GM23248 (cell line): ENCODE results near the gene NRP1. TPM values are rescaled to one million over a fixed set of nuclear protein-coding genes. Genes with fewer than 3 reads are reported as not detected.

Source experiments
- DNase-seq: peaks from one replicate; pipeline ENCODE4 v3.0.0-alpha.2; 2015
- H2AFZ ChIP-seq: fragments of 200-600 bp; sonication (generic); 2 replicates; pipeline ENCODE4 v1.6.1; 2016; ENCODE audit warnings: antibody characterized with exemption
- H3F3A ChIP-seq: fragments of 200-600 bp; sonication (generic); 2 replicates; pipeline ENCODE4 v1.6.1; 2016; ENCODE audit warnings: mild to moderate bottlenecking, antibody characterized with exemption, mixed run types; ENCODE audit not compliant: insufficient read depth
- H3K27ac ChIP-seq: fragments of 200-600 bp; sonication (generic); 2 replicates; pipeline ENCODE4 v1.5.1; 2016; ENCODE audit warnings: mild to moderate bottlenecking
- H3K27me3 ChIP-seq: fragments of 200-600 bp; sonication (generic); replicated peaks from 2 replicates; pipeline ENCODE4 v1.6.1; 2016; ENCODE audit warnings: mild to moderate bottlenecking; ENCODE audit not compliant: insufficient read depth
- H3K36me3 ChIP-seq: fragments of 200-600 bp; sonication (generic); 2 replicates; pipeline ENCODE4 v1.6.1; 2016; ENCODE audit warnings: low read depth, mild to moderate bottlenecking
- H3K4me1 ChIP-seq: fragments of 200-600 bp; sonication (generic); 2 replicates; pipeline ENCODE4 v1.6.1; 2016; ENCODE audit warnings: mild to moderate bottlenecking; ENCODE audit not compliant: insufficient read depth
- H3K4me2 ChIP-seq: fragments of 200-600 bp; sonication (generic); one replicate; pipeline ENCODE4 v1.6.1; 2016; ENCODE audit warnings: mild to moderate bottlenecking; ENCODE audit not compliant: unreplicated experiment
- H3K4me3 ChIP-seq: fragments of 200-600 bp; sonication (generic); 2 replicates; pipeline ENCODE4 v1.5.1; 2016; ENCODE audit warnings: mild to moderate bottlenecking
- H3K79me2 ChIP-seq: fragments of 200-600 bp; sonication (generic); 2 replicates; pipeline ENCODE4 v1.6.1; 2016; ENCODE audit warnings: mild to moderate bottlenecking; ENCODE audit not compliant: insufficient read depth
- H3K9ac ChIP-seq: fragments of 200-600 bp; sonication (generic); 2 replicates; pipeline ENCODE4 v1.6.1; 2016; ENCODE audit warnings: mild to moderate bottlenecking
- H3K9me2 ChIP-seq: fragments of 200-600 bp; sonication (generic); 2 replicates; pipeline ENCODE4 v1.6.1; 2016; ENCODE audit warnings: mixed run types, mild to moderate bottlenecking, moderate library complexity; ENCODE audit not compliant: insufficient read depth
- H3K9me3 ChIP-seq: fragments of 200-600 bp; sonication (generic); one replicate; pipeline ENCODE4 v1.6.1; 2017; ENCODE audit warnings: low read depth
- H4K20me1 ChIP-seq: fragments of 200-600 bp; sonication (generic); 2 replicates; pipeline ENCODE4 v1.6.0; 2016; ENCODE audit not compliant: insufficient read depth
- EZH2 ChIP-seq: fragments of 200-600 bp; sonication (generic); IDR thresholded peaks from 2 replicates; pipeline ENCODE4 v1.6.1; 2018; ENCODE audit warnings: antibody characterized with exemption, mild to moderate bottlenecking; ENCODE audit not compliant: insufficient read depth, poor library complexity, severe bottlenecking
- EZH2phosphoT487 ChIP-seq: fragments of 200-600 bp; sonication (generic); IDR thresholded peaks from 2 replicates; pipeline ENCODE4 v1.6.1; 2018; ENCODE audit warnings: antibody characterized with exemption, moderate library complexity, mild to moderate bottlenecking, low read depth; ENCODE audit not compliant: insufficient read depth
- WGBS, 2 experiments: methylation state at CpG; one replicate each; pipeline ENCODE4 v1.1.6; 2015 to 2017; ENCODE audit warnings: low lambda C conversion rate in 2 of 2, low coverage in 1 of 2; ENCODE audit errors: missing lambda C conversion rate in 2 of 2; 5-methylcytosine and 5-hydroxymethylcytosine counted together
- in situ Hi-C: fragments of 300-500 bp; cut with MboI; formaldehyde crosslinking; loops from 2 replicates; pipeline ENCODE4 v1.15.0; 2020
- polyA plus RNA-seq: library from polyadenylated mRNA; unstranded; fragments of >200 nt; fragmentation: Nextera tagmentation; extraction: Ambion mirVana; gene quantifications from 2 replicates; pipeline ENCODE4 v1.2.1, GENCODE V29; 2016
- total RNA-seq: library from RNA; depleted of rRNA; stranded (reverse); fragments of >200 nt; shearing (Covaris generic); gene quantifications from 2 replicates; pipeline ENCODE4 v1.2.3, GENCODE V29; 2014

Gene NRP1
- total and polyA plus RNA-seq, 2 experiments from 2014 or later, result 152 to 175 TPM

- no peaks in the 10 kb centered on the region for H3K9me2 ChIP-seq
- peaks cover 12% of the 10 kb centered on the region for H3K79me2 ChIP-seq
- no peaks in the 10 kb centered on the region for H3K27me3 ChIP-seq
- no peaks in the 10 kb centered on the region for H3K9me3 ChIP-seq
- no peak overlapping the region for H2AFZ ChIP-seq
- no peaks in the 10 kb centered on the region for H4K20me1 ChIP-seq
- peaks cover 29% of the 10 kb centered on the region for H3K4me1 ChIP-seq
- peak; percentile 15 for DNase-seq
- peaks cover 59% of the 10 kb centered on the region for H3F3A ChIP-seq
- no peak for TF ChIP-seq EZH2phosphoT487
- TF ChIP-seq EZH2, result no peak
- WGBS, 2 experiments, result 90 to 91% methylated on average over 8 of the region's 8 CpGs
- no peak overlapping the region for H3K27ac ChIP-seq
- no peak overlapping the region for H3K9ac ChIP-seq
- no peak overlapping the region for H3K4me3 ChIP-seq
- in situ Hi-C loops, result no loop called here
- H3K4me2 ChIP-seq, result no peak overlapping the region
- peaks cover 36% of the 10 kb centered on the region for H3K36me3 ChIP-seq
These were observed 138.7 kb downstream of the NRP1 start for GRCh38 chr10:33195608-33196376.

- H3K9me3 ChIP-seq, result no peaks in the 10 kb centered on the region
- peak; percentile 84 for DNase-seq
- no peak for TF ChIP-seq EZH2
- no peak for TF ChIP-seq EZH2phosphoT487
- H3K36me3 ChIP-seq, result peaks cover 25% of the 10 kb centered on the region
- in situ Hi-C loops, result no loop called here
- 0 out of 2 replicates have a peak overlapping the region, but pooled peaks have one; percentile 5 for H3K4me3 ChIP-seq
- H3K27ac ChIP-seq, result peak overlapping the region; percentile 84
- H3K27me3 ChIP-seq, result no peaks in the 10 kb centered on the region
- H3F3A ChIP-seq, result peaks cover 50% of the 10 kb centered on the region
- H3K4me1 ChIP-seq, result peaks cover 29% of the 10 kb centered on the region
- no peaks in the 10 kb centered on the region for H3K9me2 ChIP-seq
- peaks cover 12% of the 10 kb centered on the region for H3K79me2 ChIP-seq
- H2AFZ ChIP-seq, result no peak overlapping the region
- H4K20me1 ChIP-seq, result no peaks in the 10 kb centered on the region
- peak overlapping the region; percentile 59 for H3K4me2 ChIP-seq
- H3K9ac ChIP-seq, result peak overlapping the region; percentile 56
- WGBS, 2 experiments, result 13 to 14% methylated on average over 6 of the region's 6 CpGs
These were observed 140.6 kb downstream of the NRP1 start for GRCh38 chr10:33193701-33194521.

GRCh38 chr10:33193057-33193700 lies 141.3 kb downstream of the NRP1 start:
- Histone ChIP-seq H3K36me3 (peaks cover 25% of the 10 kb centered on the region), H3K27me3 (no peaks in the 10 kb centered on the region), H2AFZ (no peak overlapping the region), H3K9ac (peak overlapping the region; percentile 56), H3K9me2 (no peaks in the 10 kb centered on the region), H3K9me3 (no peaks in the 10 kb centered on the region), H3K4me3 (0 out of 2 replicates have a peak overlapping the region, but pooled peaks have one; percentile 5), H3K79me2 (peaks cover 5% of the 10 kb centered on the region; the same call in 1 of the 2 replicates), H3K27ac (peak overlapping the region; percentile 84), H3F3A (peaks cover 52% of the 10 kb centered on the region), H3K4me2 (peak overlapping the region; percentile 59), H3K4me1 (peaks cover 29% of the 10 kb centered on the region), H4K20me1 (no peaks in the 10 kb centered on the region)
- peak; percentile 95 for DNase-seq
- in situ Hi-C loops, result no loop called here
- TF ChIP-seq EZH2phosphoT487 (no peak), EZH2 (no peak)
- WGBS, 2 experiments, result 25 to 26% methylated on average over 12 of the region's 12 CpGs

DNA sequence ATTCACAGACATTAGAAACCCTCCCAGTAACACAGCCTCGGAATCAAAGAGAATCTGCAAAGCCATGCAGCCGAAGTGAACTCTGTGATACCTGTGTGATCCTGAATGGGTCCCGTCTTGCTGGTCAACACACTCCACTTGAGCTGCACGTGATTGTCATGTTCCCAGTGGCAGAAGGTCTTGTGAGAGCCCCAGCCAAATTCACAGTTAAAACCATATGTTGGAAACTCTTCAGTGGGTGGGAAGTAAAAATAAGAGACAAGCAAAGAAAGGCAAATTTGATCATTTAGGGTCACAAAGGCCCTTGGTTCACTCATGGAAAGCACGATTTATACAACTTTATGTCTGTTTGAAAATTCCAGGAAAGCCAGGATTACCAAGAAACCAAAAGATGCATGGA lies 142.3 kb downstream of the NRP1 start:
- no peaks in the 10 kb centered on the region for H3K9me2 ChIP-seq
- peaks cover 21% of the 10 kb centered on the region for H3K36me3 ChIP-seq
- H2AFZ ChIP-seq, result no peak overlapping the region
- no peak overlapping the region for H3K9ac ChIP-seq
- H3K27me3 ChIP-seq, result no peaks in the 10 kb centered on the region
- in situ Hi-C loops, result no loop called here
- peaks cover 5% of the 10 kb centered on the region; the same call in 1 of the 2 replicates for H3K79me2 ChIP-seq
- peaks cover 51% of the 10 kb centered on the region for H3F3A ChIP-seq
- no peak for DNase-seq
- no peak overlapping the region for H3K4me2 ChIP-seq
- H4K20me1 ChIP-seq, result no peaks in the 10 kb centered on the region
- 64 to 78% methylated on average over 5 of the region's 5 CpGs for WGBS, 2 experiments
- H3K9me3 ChIP-seq, result no peaks in the 10 kb centered on the region
- H3K4me3 ChIP-seq, result no peak overlapping the region
- 0 out of 2 replicates have a peak overlapping the region, but pooled peaks have one; percentile 84 for H3K27ac ChIP-seq
- peaks cover 29% of the 10 kb centered on the region for H3K4me1 ChIP-seq
- TF ChIP-seq EZH2, result no peak
- TF ChIP-seq EZH2phosphoT487, result no peak
